Endothelial cell of umbilical vein (primary cell): ENCODE data around the gene RTL10. TPM values are rescaled to one million over a fixed set of nuclear protein-coding genes. Genes with fewer than 3 reads are reported as not detected.

Source experiments
- BruUV-seq: library from RNA; stranded (reverse); fragments of 400-500 nt; replicated peaks from 2 replicates; lab custom pipeline; 2021; lab: Mats Ljungman, UMichigan
- CTCF ChIA-PET: fragments of 300-600, 350-600 bp; sonication (Branson Sonifier 250); formaldehyde crosslinking; loops from one replicate; lab custom pipeline; 2021; ENCODE audit warnings: antibody characterized with exemption, inconsistent platforms; lab: Charles Lee
- POLR2A ChIA-PET: fragments of 300-600, 350-600 bp; sonication (Branson Sonifier 250); formaldehyde crosslinking; loops from one replicate; lab custom pipeline; 2021; ENCODE audit warnings: antibody characterized with exemption, inconsistent platforms; lab: Charles Lee
- DNase-seq: peaks from one replicate; pipeline ENCODE4 v3.0.0-alpha.2; 2011; ENCODE audit warnings: low read depth, low spot score
- FAIRE-seq: peaks from 2 replicates; lab custom pipeline; 2011; peaks lifted over from hg19 to GRCh38; lab: Jason Lieb, UNC
- H2AFZ ChIP-seq: 2 replicates; pipeline ENCODE4 v1.6.0; 2012; ENCODE audit warnings: low read depth, low read length, control low read depth, inconsistent platforms
- H3K27ac ChIP-seq: 2 replicates; pipeline ENCODE4 v1.5.1; 2011; ENCODE audit warnings: low read depth, mild to moderate bottlenecking, control low read depth, low read length, moderate library complexity; ENCODE audit not compliant: insufficient read depth
- H3K27me3 ChIP-seq, 2 experiments: 2 replicates each; pipeline versions ENCODE4 v1.6.0 to v1.6.1; 2011; ENCODE audit warnings: low read length in 2 of 2, mixed read lengths in 1 of 2; ENCODE audit not compliant: control insufficient read depth in 2 of 2, insufficient read depth in 2 of 2
- H3K36me3 ChIP-seq, 2 experiments: 2 replicates in 1 of 2; 3 replicates in 1 of 2; pipeline ENCODE4 v1.5.1; 2011; ENCODE audit warnings: low read length in 2 of 2, mild to moderate bottlenecking in 1 of 2, moderate library complexity in 1 of 2; ENCODE audit not compliant: control insufficient read depth in 2 of 2, insufficient read depth in 2 of 2; ENCODE audit errors: extremely low read depth in 1 of 2
- H3K4me1 ChIP-seq: 3 replicates; pipeline ENCODE4 v1.5.1; 2011; ENCODE audit warnings: mild to moderate bottlenecking, low read length; ENCODE audit not compliant: control insufficient read depth, insufficient read depth; ENCODE audit errors: extremely low read depth
- H3K4me2 ChIP-seq: 2 replicates; pipeline ENCODE4 v1.6.1; 2011; ENCODE audit warnings: low read length, control low read depth, mixed read lengths; ENCODE audit not compliant: insufficient read depth
- H3K4me3 ChIP-seq, 3 experiments: fragments of 200-600 bp in 1 of 3; sonication (generic), shearing (Covaris generic) in 1 of 3; replicated peaks in 1 of 3; 2 replicates each; pipeline ENCODE4 v1.5.1; 2011 to 2016; ENCODE audit warnings: control low read depth in 3 of 3, low read length in 3 of 3, mild to moderate bottlenecking in 2 of 3, inconsistent platforms in 1 of 3, low read depth in 1 of 3, moderate library complexity in 1 of 3; ENCODE audit not compliant: insufficient read depth in 1 of 3
- H3K79me2 ChIP-seq: 2 replicates; pipeline ENCODE4 v1.6.0; 2012; ENCODE audit warnings: low read length, inconsistent platforms; ENCODE audit not compliant: control insufficient read depth, insufficient read depth
- H3K9ac ChIP-seq: replicated peaks from 2 replicates; pipeline ENCODE3; 2011; ENCODE audit warnings: low read length, control low read depth; ENCODE audit not compliant: insufficient read depth; ENCODE audit errors: extremely low read depth
- H3K9me1 ChIP-seq: replicated peaks from 3 replicates; pipeline ENCODE4 v1.6.0; 2011; ENCODE audit warnings: mild to moderate bottlenecking, low read length; ENCODE audit not compliant: control insufficient read depth, insufficient read depth; ENCODE audit errors: extremely low read depth
- H3K9me3 ChIP-seq: replicated peaks from 2 replicates; pipeline ENCODE4 v1.5.1; 2012; ENCODE audit warnings: low read length, inconsistent platforms; ENCODE audit not compliant: control insufficient read depth, insufficient read depth
- H4K20me1 ChIP-seq: replicated peaks from 2 replicates; pipeline ENCODE3; 2011; ENCODE audit warnings: mild to moderate bottlenecking, low read length; ENCODE audit not compliant: control insufficient read depth, insufficient read depth; ENCODE audit errors: extremely low read depth
- EZH2 ChIP-seq: IDR thresholded peaks from 2 replicates; pipeline ENCODE4 v1.6.1; 2012; ENCODE audit warnings: borderline replicate concordance, low read depth, mild to moderate bottlenecking, moderate library complexity, low read length, inconsistent platforms; ENCODE audit not compliant: severe bottlenecking
- FOS ChIP-seq: IDR thresholded peaks from 2 replicates; pipeline ENCODE4 v1.6.1; 2011; ENCODE audit warnings: mild to moderate bottlenecking, low read length, moderate library complexity, borderline replicate concordance; ENCODE audit not compliant: insufficient read depth
- GATA2 ChIP-seq: IDR thresholded peaks from 2 replicates; pipeline ENCODE4 v1.7.0; 2011; ENCODE audit warnings: low read depth, mild to moderate bottlenecking, moderate library complexity, mixed read lengths, low read length; ENCODE audit not compliant: insufficient read length, insufficient read depth
- JUN ChIP-seq: IDR thresholded peaks from 2 replicates; pipeline ENCODE4 v1.6.1; 2011; ENCODE audit warnings: borderline replicate concordance, low read depth; ENCODE audit not compliant: insufficient read length, insufficient read depth
- MYC ChIP-seq: IDR thresholded peaks from one replicate; pipeline ENCODE4 v1.6.1; 2011; ENCODE audit warnings: mild to moderate bottlenecking, low read depth, low read length
- POLR2A ChIP-seq: IDR thresholded peaks from 2 replicates; pipeline ENCODE4 v1.6.1; 2012; ENCODE audit warnings: low read depth, mild to moderate bottlenecking, control low read depth, low read length
- POLR2AphosphoS5 ChIP-seq: IDR thresholded peaks from 2 replicates; pipeline ENCODE4 v1.6.1; 2012; ENCODE audit warnings: low read depth, mild to moderate bottlenecking, control low read depth, low read length, moderate library complexity; ENCODE audit not compliant: insufficient read depth
- dilution Hi-C: fragments of 300-500 bp; cut with MboI; formaldehyde crosslinking; loops from one replicate; pipeline ENCODE4 v1.15.0; 2019; ENCODE audit warnings: low sequenced_read_pairs; ENCODE audit not compliant: extremely low pct_ligation_motif_present
- intact Hi-C: fragments of 100-400 bp; cut with micrococcal nuclease; formaldehyde crosslinking; loops from one replicate; pipeline ENCODE4 v1.10.0; 2022
- polyA plus RNA-seq, 4 experiments: library from polyadenylated mRNA; depleted of rRNA in 3 of 4; stranded (reverse) in 3 of 4; unstranded in 1 of 4; fragments of >200 nt; gene quantifications; 2 replicates each; pipeline versions ENCODE4 v1.2.1 to v1.2.3, GENCODE V29; 2011 to 2012; ENCODE audit warnings: missing spikeins in 1 of 4
- total RNA-seq: library from RNA; stranded (reverse); gene quantifications from 2 replicates; pipeline ENCODE4 v1.2.3, GENCODE V29; 2021
- TF ChIP-seq, protein P1 (sequence below), 2 donors: IDR thresholded peaks; 1 replicate in 1 of 2; 2 replicates in 1 of 2; pipeline ENCODE4 v1.5.1; 2011; ENCODE audit warnings: low read length in 2 of 2, mild to moderate bottlenecking in 2 of 2, moderate library complexity in 2 of 2, control low read depth in 1 of 2, inconsistent platforms in 1 of 2, low read depth in 1 of 2; ENCODE audit not compliant: insufficient read depth in 1 of 2; ENCODE audit errors: extremely low read depth in 1 of 2
- TF ChIP-seq, protein P2 (sequence below): IDR thresholded peaks from 2 replicates; pipeline ENCODE4 v1.6.1; 2011; ENCODE audit not compliant: insufficient read depth, insufficient read length

RTL10 gene
- total and polyA plus RNA-seq, 2 donors (not counting 3 experiments of a cell fraction or from before 2014, with no cell fraction given) = 31.9 to 40.8 TPM

DNA sequence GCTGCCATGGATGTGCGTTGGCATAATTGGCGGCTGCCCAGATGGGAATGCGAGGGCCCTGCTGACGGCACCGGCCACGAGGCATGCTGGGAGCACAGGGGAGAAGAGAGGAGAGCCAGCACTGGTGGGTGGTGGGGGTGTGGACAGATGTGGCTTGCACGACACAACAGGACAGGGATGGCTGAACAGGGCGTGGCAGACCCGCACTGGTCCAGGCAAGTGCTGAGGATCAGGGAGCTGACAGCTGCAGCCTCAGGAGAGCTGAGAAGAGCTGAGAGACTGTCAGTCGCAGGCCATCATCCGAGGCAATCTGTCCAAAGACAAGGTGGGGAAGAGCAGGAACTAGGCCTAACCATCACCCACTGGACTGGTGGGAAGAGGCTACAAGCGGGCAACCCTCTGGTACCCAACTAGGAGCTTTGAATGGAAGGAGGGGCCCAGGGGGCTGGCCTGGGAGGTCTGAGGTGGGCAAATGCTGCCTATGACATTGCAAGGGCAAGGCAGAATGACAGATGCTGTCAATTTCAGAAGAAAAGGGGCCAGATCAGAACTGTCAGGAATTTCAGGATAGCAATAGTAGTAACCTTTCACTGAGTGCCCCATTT lies 2.4 kb downstream of the RTL10 start:
- Histone ChIP-seq H3K9me1 (no peaks in the 10 kb centered on the region), H3K4me1 (peaks cover 36% of the 10 kb centered on the region), H3K4me3 (peak overlapping the region in 1 of 3 experiments; percentile 97), H3K27me3 (no peaks in the 10 kb centered on the region), H3K79me2 (peaks cover 52% of the 10 kb centered on the region), H3K4me2 (no peak overlapping the region), H3K9ac (no peak overlapping the region), H3K36me3 (peaks cover 15 to 25% of the 10 kb centered on the region in 2 experiments), H3K9me3 (no peaks in the 10 kb centered on the region), H2AFZ (no peak overlapping the region), H4K20me1 (no peaks in the 10 kb centered on the region), H3K27ac (no peak overlapping the region)
- POLR2A ChIA-PET = no interaction called here
- no TSS peak for BruUV-seq
- TF ChIP-seq MYC (no peak), EZH2 (no peak), JUN (no peak), POLR2AphosphoS5 (no peak), FOS (no peak), GATA2 (no peak), POLR2A (no peak)
- TF ChIP-seq, protein P1, sequence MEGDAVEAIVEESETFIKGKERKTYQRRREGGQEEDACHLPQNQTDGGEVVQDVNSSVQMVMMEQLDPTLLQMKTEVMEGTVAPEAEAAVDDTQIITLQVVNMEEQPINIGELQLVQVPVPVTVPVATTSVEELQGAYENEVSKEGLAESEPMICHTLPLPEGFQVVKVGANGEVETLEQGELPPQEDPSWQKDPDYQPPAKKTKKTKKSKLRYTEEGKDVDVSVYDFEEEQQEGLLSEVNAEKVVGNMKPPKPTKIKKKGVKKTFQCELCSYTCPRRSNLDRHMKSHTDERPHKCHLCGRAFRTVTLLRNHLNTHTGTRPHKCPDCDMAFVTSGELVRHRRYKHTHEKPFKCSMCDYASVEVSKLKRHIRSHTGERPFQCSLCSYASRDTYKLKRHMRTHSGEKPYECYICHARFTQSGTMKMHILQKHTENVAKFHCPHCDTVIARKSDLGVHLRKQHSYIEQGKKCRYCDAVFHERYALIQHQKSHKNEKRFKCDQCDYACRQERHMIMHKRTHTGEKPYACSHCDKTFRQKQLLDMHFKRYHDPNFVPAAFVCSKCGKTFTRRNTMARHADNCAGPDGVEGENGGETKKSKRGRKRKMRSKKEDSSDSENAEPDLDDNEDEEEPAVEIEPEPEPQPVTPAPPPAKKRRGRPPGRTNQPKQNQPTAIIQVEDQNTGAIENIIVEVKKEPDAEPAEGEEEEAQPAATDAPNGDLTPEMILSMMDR (IDR thresholded peaks at IDR 0.05; ENCODE audit: extremely low read depth in 1 of 2, insufficient read depth in 1 of 2, low read depth in 1 of 2, low read length in 2 of 2) = no peak
- TF ChIP-seq, protein P2, sequence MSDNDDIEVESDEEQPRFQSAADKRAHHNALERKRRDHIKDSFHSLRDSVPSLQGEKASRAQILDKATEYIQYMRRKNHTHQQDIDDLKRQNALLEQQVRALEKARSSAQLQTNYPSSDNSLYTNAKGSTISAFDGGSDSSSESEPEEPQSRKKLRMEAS = no peak
- dilution Hi-C loops (no loop called here), intact Hi-C loops (loop anchor here (5.0 kb wide), 1 partner anchor 95 kb away; no protein-coding TSS in a partner anchor)
- FAIRE-seq = no peak
- CTCF ChIA-PET = interaction anchor here (1.0 to 2.9 kb wide), 2 partner anchors 58 to 122 kb away, joined by 3 to 8 read pairs; no protein-coding TSS in a partner anchor
- no peak for DNase-seq
